DMS114 treated with DMSO at 0.1 percent for 48 hours (cell line): Measurements from ENCODE around the gene TECTB.

ENCODE experiments used
- DNase-seq: peaks from one replicate; lab custom pipeline; 2025; ENCODE audit not compliant: unreplicated experiment; lab: John Stamatoyannopoulos, UW

The TECTB gene

DNA sequence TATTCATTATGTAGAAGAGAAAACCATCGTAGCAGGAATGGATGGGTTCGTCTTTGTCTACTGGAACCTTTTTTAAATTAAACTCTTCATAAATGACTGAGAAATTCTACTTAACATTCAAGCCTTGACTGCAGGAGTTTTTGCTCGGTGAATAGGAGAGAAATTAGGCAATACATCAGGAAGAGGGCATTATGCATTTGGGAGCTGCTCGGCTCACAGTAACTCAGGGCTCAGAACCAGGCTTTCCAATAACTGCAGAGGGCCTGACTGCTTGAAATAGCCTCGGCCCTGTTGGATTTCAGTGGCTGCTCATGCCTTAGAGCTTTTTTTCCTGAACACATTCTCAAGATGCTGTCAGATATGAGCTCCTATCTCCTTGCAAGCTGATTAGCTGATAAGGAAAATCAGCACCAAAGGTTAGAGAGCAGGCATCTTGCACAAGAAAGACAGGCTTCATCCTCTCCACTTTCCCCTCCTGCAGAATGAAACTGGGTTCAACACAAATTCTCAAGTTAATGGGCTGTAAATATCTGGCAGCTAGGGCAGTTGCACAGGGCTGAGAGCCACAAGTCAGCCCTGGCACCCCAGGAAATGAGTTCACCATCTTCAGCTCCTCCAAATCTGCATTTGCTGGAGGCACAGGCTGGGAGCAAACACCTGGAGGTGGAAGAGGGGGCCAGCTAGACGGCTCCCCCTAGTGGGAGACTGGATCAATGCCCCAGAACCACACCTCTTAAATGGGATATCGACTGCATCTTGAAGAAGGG is 24.3 kb downstream of the TECTB start:
- peak; percentile 17 for DNase-seq

- no peak for DNase-seq
Observed at GRCh38 chr10:112308125-112308502, 24.9 kb downstream of the TECTB start.

DNA sequence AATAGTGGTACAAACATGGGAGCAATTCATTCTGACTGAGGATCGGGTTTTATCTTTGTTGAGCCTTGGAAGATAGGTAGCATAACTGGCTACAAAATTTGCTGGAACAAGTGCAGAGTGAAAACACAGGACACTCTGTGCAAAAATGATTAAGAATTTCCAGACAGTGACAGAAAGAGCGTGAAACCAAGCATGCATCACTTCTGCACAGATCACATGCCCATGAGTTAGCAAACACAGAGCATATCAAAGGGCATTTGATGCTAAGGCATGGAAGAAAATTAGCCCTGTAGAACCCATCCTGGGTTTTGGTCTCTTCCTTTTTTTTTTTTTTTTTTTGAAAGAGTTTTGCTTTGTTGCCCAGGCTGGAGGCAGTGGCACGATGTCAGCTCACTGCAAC is 28.3 kb downstream of the TECTB start:
- DNase-seq: no peak

DNA sequence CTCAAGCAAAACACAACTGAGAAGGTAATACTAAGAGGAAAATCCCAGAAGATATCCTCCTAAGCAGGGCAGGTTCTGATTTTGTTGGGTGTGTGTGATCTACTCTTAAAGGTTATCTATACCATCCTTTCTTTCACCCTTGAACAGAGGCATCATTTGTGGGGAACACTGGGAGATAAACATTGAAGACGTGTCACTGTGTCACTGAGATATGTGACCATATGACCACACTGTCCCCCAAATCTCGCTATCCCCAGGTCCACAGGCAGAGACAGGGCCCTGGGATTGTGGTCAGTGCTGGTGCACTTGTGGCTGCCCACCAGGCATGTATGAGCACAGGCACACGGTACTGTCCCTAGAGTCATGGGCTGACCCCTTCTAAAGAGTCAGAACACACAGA is 30.0 kb downstream of the TECTB start:
- no peak for DNase-seq

- no peak for DNase-seq
Observed at GRCh38 chr10:112313911-112314310, 30.7 kb downstream of the TECTB start.

GRCh38 chr10:112314822-112315474 is 31.7 kb downstream of the TECTB start:
- DNase-seq: peak; percentile 70

- no peak for DNase-seq
Observed at GRCh38 chr10:112327678-112328077, 44.5 kb downstream of the TECTB start.

GRCh38 chr10:112330162-112330561 is 47.0 kb downstream of the TECTB start:
- DNase-seq: no peak

GRCh38 chr10:112330607-112331160 is 47.5 kb downstream of the TECTB start:
- DNase-seq: no peak

GRCh38 chr10:112332022-112332421 is 48.8 kb downstream of the TECTB start:
- no peak for DNase-seq

- DNase-seq: no peak
Observed at GRCh38 chr10:112332509-112333228, 49.5 kb downstream of the TECTB start.

DNA sequence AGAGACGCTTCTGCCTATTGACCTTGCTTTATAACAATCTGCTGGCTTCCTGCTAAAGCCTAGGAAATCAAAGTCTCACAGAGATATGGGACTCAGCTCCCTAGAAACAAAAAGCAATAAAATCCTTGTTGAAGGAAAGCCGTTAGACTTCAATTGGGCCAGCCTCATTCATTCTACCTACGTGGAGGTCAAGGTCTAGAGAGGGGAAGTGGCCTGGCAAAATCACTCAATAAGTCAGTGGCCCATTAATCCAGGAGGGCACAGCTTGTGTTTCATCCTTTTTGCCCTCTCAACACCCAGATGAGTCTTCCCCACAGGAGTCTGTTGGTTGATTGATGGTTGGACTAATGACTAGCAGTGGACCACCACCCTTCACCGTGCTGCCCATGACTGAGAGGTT is 50.3 kb downstream of the TECTB start:
- DNase-seq: no peak

DNA sequence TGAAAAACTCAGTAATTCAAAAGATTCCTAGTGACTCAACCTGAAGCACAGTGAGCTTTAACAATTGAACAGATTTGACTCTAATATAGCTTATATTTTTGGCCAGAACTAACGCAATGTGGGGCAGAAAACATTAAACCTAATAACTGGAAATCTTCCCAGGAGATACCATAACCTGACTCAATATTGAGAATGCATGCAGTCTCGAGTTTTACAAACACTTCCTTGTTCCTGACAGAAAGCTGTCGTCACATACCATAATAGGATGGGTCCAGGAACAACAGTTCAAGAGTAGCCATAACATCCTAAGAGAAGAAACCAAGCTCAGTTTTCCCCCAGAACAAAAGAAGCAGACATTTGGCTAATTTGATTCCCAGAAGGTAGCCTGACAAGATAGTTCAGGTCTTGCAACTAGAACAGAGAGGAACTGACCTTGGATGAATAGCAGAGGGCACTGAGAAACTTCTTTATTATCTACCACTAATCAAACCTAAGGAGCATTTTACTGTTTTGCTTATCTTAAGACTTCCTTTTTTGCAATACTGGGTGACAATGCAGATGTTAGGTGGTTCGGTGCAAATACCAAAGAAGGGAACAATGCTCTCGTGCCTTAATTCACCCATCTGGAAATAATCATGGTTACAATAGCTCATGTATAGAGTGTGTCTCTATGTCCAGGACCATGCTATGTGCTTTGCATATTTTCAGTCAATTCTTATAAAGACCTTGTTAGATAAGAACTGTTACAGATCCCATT is 52.1 kb downstream of the TECTB start:
- no peak for DNase-seq

DNA sequence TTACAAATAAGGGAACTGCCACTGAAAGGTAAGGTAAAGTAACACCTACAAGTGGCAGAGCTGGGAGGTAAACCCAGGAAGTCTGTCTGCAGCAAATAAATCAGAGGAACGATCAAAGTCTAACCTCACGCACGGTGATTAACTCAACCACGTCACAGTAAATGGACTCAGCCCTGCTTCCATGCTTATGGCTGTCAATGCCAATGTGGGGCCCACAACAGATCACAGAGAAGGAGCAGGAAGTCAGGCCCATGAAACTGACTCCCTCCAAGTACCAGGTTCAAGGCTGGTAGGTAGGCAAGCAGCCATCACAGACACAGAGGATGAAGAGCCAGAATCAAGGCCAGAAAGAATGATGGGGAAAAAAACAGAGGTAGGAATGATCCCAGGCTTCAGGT is 52.7 kb downstream of the TECTB start:
- no peak for DNase-seq

DNA sequence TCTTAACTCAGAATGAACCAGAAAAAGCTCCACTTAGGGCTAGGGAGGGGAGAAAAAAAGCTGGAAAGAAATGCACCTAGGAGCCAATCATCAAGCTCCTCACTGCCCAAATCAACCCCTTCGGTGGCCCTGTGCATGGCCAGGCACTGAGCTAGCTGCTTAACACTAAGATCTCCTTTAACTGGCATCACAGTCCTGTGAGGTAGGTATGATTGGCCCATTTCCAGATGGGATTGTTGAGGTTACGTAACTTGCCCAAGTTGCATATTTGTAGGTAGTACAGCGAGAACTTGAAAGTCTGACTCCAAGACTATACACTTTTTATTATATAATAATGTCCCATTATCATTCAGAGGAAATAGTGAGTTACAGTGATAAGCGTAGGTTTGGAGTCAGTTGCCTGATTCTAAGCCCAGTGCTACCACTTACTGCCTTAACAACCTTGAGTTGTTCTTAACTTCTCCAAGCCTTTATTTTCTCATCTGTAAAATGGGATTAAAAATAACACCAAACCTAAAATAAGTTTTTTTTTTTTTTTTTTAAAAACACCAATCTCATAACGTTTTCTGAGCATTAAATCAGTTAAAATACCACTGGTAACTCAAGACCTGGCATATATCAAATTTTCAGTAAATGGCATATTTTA is 53.5 kb downstream of the TECTB start:
- DNase-seq: no peak

GRCh38 chr10:112338957-112339356 is 55.8 kb downstream of the TECTB start:
- no peak for DNase-seq

- no peak for DNase-seq
Observed at GRCh38 chr10:112340601-112341000, 57.4 kb downstream of the TECTB start.

DNA sequence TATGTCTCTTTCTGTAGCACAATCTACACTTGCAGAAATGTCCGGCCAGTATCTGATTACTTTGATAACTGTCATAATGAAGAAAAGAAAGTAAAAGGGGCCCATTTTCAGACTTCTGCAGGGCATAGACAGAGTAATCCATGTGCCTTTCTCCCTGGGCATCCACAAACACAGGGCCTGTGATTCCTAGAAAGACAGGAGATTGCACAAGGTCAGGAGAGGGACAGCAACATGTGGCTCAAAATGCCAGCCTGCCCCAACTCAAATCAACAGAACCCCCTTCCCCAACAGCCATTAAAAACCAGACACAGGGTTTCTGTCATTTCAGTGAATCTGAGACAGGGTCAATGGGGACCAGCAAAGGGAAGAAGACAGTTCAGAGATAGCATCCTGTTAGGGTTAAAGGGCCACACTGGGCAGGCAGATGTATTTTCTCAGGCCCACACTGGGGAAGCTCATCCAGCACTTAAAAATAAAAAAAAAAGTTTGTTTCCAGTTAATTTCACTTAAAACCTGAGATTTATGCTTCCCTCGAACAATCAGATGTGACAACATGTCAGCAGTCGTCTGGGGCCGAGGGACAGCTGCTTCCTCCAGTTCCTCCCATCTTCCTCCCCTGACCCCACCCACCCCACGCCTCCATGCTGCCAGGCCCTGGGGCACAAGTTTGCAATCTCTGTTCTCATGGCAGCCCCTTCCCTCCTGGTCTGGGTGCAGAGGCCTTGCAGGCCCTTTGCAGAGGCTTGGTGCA is 60.0 kb downstream of the TECTB start:
- DNase-seq: no peak

DNA sequence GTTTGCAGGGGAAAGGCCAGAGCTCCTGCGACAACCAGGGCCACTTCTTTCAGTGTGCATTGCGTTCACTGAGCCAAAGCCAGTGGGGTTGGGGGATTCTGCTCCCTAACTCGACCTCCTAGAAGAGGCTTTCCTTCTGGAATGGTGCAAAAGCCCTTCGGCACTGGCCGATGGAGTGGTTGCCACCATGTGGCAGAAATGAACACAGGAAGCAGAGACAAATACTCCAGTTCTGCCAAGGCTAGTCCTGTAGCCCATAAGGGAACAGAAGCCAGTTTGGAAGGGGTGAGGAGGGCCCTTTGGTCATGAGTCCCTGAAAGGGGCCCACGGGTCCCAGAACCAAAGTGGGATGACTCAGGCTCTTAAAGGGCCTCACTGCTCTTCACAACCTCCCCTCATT is 61.1 kb downstream of the TECTB start:
- DNase-seq: no peak

- no peak for DNase-seq
Observed at GRCh38 chr10:112345202-112345601, 62.0 kb downstream of the TECTB start.
